WTC11 (cell line): ENCODE results near the gene TGFBR2.

ENCODE experiments used
- JUN ChIP-seq: sonication (generic); formaldehyde crosslinking; IDR thresholded peaks from 2 replicates; pipeline ENCODE4 v1.8.0; 2023; ENCODE audit warnings: mild to moderate bottlenecking, missing genetic modification reagents
- NFE2L1 ChIP-seq: sonication (generic); formaldehyde crosslinking; IDR thresholded peaks from 2 replicates; pipeline ENCODE4 v1.8.1; 2023; ENCODE audit warnings: missing genetic modification reagents
- NR2C2 ChIP-seq: sonication (generic); formaldehyde crosslinking; IDR thresholded peaks from 2 replicates; pipeline ENCODE4 v1.8.0; 2022; ENCODE audit warnings: mild to moderate bottlenecking, missing genetic modification reagents
- ZNF138 ChIP-seq: sonication (generic); formaldehyde crosslinking; conservative IDR thresholded peaks from 2 replicates; pipeline ENCODE4 v1.8.1; 2022; ENCODE audit warnings: mild to moderate bottlenecking, moderate library complexity, missing genetic modification reagents
- ZNF416 ChIP-seq: fragments of 250-450 bp; sonication (Bioruptor Pico); IDR thresholded peaks from 2 replicates; pipeline ENCODE4 v1.9.0; 2021; ENCODE audit warnings: mild to moderate bottlenecking, inconsistent platforms
- ZNF423 ChIP-seq: fragments of 250-450 bp; sonication (Bioruptor Pico); IDR thresholded peaks from 2 replicates; pipeline ENCODE4 v2.1.2; 2022; ENCODE audit warnings: mild to moderate bottlenecking, moderate library complexity
- TF ChIP-seq, protein P1 (sequence below): fragments of 200-600 bp; IDR thresholded peaks from 2 replicates; pipeline ENCODE4 v1.8.0; 2022; ENCODE audit warnings: antibody characterized with exemption
- TF ChIP-seq, protein P2 (sequence below): sonication (generic); formaldehyde crosslinking; conservative IDR thresholded peaks from 2 replicates; pipeline ENCODE4 v1.8.1; 2022; ENCODE audit warnings: mild to moderate bottlenecking, missing genetic modification reagents
- TF ChIP-seq, protein P3 (sequence below): sonication (generic); formaldehyde crosslinking; IDR thresholded peaks from 2 replicates; pipeline ENCODE4 v1.8.1; 2023; ENCODE audit warnings: mild to moderate bottlenecking, moderate library complexity, missing genetic modification reagents
- TF ChIP-seq, protein P4 (sequence below): sonication (generic); formaldehyde crosslinking; IDR thresholded peaks from 2 replicates; pipeline ENCODE4 v1.8.1; 2022; ENCODE audit warnings: low read depth, mild to moderate bottlenecking, moderate library complexity, missing genetic modification reagents, borderline replicate concordance
- TF ChIP-seq, protein P5 (sequence below): sonication (generic); formaldehyde crosslinking; IDR thresholded peaks from 2 replicates; pipeline ENCODE4 v1.8.1; 2023; ENCODE audit warnings: mild to moderate bottlenecking, missing genetic modification reagents, moderate library complexity
- TF ChIP-seq, protein P6 (sequence below): sonication (generic); formaldehyde crosslinking; IDR thresholded peaks from 2 replicates; pipeline ENCODE4 v1.8.1; 2022; ENCODE audit warnings: mild to moderate bottlenecking, moderate library complexity, missing genetic modification reagents
- TF ChIP-seq, protein P7 (sequence below): sonication (generic); formaldehyde crosslinking; IDR thresholded peaks from 2 replicates; pipeline ENCODE4 v1.8.0; 2022; ENCODE audit warnings: mild to moderate bottlenecking, missing genetic modification reagents

DNA sequence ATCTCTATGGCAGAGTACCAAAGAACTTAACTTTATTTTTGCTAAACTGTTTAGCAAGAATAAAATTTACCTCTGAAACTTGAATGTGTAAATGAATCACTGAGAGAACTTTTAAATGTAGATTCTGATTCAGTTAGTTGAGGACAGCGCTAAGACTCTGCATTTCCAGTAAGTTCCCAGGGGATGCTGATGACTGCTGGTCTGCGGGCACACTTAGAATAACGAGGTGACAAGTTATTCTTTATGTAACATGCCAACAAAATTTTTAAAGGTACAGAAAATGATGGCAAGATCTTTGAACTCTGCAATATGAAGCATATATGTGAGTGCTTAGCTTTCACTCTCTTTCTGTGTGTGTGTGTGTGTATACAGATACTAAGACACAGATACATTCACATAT, 56.4 kb downstream of the TGFBR2 start:
- TF ChIP-seq, protein P1, sequence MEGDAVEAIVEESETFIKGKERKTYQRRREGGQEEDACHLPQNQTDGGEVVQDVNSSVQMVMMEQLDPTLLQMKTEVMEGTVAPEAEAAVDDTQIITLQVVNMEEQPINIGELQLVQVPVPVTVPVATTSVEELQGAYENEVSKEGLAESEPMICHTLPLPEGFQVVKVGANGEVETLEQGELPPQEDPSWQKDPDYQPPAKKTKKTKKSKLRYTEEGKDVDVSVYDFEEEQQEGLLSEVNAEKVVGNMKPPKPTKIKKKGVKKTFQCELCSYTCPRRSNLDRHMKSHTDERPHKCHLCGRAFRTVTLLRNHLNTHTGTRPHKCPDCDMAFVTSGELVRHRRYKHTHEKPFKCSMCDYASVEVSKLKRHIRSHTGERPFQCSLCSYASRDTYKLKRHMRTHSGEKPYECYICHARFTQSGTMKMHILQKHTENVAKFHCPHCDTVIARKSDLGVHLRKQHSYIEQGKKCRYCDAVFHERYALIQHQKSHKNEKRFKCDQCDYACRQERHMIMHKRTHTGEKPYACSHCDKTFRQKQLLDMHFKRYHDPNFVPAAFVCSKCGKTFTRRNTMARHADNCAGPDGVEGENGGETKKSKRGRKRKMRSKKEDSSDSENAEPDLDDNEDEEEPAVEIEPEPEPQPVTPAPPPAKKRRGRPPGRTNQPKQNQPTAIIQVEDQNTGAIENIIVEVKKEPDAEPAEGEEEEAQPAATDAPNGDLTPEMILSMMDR, result no peak
- no peak for TF ChIP-seq NFE2L1 (CRISPR knock-in tag)
- TF ChIP-seq, protein P2, sequence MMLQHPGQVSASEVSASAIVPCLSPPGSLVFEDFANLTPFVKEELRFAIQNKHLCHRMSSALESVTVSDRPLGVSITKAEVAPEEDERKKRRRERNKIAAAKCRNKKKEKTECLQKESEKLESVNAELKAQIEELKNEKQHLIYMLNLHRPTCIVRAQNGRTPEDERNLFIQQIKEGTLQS (CRISPR knock-in tag), result no peak
- TF ChIP-seq, protein P3, sequence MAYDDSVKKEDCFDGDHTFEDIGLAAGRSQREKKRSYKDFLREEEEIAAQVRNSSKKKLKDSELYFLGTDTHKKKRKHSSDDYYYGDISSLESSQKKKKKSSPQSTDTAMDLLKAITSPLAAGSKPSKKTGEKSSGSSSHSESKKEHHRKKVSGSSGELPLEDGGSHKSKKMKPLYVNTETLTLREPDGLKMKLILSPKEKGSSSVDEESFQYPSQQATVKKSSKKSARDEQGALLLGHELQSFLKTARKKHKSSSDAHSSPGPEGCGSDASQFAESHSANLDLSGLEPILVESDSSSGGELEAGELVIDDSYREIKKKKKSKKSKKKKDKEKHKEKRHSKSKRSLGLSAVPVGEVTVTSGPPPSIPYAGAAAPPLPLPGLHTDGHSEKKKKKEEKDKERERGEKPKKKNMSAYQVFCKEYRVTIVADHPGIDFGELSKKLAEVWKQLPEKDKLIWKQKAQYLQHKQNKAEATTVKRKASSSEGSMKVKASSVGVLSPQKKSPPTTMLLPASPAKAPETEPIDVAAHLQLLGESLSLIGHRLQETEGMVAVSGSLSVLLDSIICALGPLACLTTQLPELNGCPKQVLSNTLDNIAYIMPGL (CRISPR knock-in tag), result no peak
- TF ChIP-seq NR2C2 (CRISPR knock-in tag), result no peak
- no peak for TF ChIP-seq JUN
- TF ChIP-seq, protein P4, sequence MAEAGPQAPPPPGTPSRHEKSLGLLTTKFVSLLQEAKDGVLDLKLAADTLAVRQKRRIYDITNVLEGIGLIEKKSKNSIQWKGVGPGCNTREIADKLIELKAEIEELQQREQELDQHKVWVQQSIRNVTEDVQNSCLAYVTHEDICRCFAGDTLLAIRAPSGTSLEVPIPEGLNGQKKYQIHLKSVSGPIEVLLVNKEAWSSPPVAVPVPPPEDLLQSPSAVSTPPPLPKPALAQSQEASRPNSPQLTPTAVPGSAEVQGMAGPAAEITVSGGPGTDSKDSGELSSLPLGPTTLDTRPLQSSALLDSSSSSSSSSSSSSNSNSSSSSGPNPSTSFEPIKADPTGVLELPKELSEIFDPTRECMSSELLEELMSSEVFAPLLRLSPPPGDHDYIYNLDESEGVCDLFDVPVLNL (CRISPR knock-in tag), result no peak
- TF ChIP-seq, protein P5, sequence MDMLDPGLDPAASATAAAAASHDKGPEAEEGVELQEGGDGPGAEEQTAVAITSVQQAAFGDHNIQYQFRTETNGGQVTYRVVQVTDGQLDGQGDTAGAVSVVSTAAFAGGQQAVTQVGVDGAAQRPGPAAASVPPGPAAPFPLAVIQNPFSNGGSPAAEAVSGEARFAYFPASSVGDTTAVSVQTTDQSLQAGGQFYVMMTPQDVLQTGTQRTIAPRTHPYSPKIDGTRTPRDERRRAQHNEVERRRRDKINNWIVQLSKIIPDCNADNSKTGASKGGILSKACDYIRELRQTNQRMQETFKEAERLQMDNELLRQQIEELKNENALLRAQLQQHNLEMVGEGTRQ (CRISPR knock-in tag), result no peak
- no peak for TF ChIP-seq ZNF416
- no peak for TF ChIP-seq ZNF423
- TF ChIP-seq ZNF138 (CRISPR knock-in tag), result no peak
- TF ChIP-seq, protein P6, sequence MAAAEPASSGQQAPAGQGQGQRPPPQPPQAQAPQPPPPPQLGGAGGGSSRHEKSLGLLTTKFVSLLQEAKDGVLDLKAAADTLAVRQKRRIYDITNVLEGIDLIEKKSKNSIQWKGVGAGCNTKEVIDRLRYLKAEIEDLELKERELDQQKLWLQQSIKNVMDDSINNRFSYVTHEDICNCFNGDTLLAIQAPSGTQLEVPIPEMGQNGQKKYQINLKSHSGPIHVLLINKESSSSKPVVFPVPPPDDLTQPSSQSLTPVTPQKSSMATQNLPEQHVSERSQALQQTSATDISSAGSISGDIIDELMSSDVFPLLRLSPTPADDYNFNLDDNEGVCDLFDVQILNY (CRISPR knock-in tag), result no peak
- TF ChIP-seq, protein P7, sequence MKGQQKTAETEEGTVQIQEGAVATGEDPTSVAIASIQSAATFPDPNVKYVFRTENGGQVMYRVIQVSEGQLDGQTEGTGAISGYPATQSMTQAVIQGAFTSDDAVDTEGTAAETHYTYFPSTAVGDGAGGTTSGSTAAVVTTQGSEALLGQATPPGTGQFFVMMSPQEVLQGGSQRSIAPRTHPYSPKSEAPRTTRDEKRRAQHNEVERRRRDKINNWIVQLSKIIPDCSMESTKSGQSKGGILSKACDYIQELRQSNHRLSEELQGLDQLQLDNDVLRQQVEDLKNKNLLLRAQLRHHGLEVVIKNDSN (CRISPR knock-in tag), result no peak
